GM23248 (cell line): ENCODE measurements around the gene TMEM164. TPM values are rescaled to one million over a fixed set of nuclear protein-coding genes. Genes with fewer than 3 reads are reported as not detected.
A peak's percentile ranks its signal among the peaks of the same experiment; 100 is the strongest.

ENCODE experiments used
- DNase-seq: peaks from one replicate; pipeline ENCODE4 v3.0.0-alpha.2; 2015
- H2AFZ ChIP-seq: fragments of 200-600 bp; sonication (generic); 2 replicates; pipeline ENCODE4 v1.6.1; 2016; ENCODE audit warnings: antibody characterized with exemption
- H3F3A ChIP-seq: fragments of 200-600 bp; sonication (generic); 2 replicates; pipeline ENCODE4 v1.6.1; 2016; ENCODE audit warnings: mild to moderate bottlenecking, antibody characterized with exemption, mixed run types; ENCODE audit not compliant: insufficient read depth
- H3K27ac ChIP-seq: fragments of 200-600 bp; sonication (generic); 2 replicates; pipeline ENCODE4 v1.5.1; 2016; ENCODE audit warnings: mild to moderate bottlenecking
- H3K27me3 ChIP-seq: fragments of 200-600 bp; sonication (generic); replicated peaks from 2 replicates; pipeline ENCODE4 v1.6.1; 2016; ENCODE audit warnings: mild to moderate bottlenecking; ENCODE audit not compliant: insufficient read depth
- H3K36me3 ChIP-seq: fragments of 200-600 bp; sonication (generic); 2 replicates; pipeline ENCODE4 v1.6.1; 2016; ENCODE audit warnings: low read depth, mild to moderate bottlenecking
- H3K4me1 ChIP-seq: fragments of 200-600 bp; sonication (generic); 2 replicates; pipeline ENCODE4 v1.6.1; 2016; ENCODE audit warnings: mild to moderate bottlenecking; ENCODE audit not compliant: insufficient read depth
- H3K4me2 ChIP-seq: fragments of 200-600 bp; sonication (generic); one replicate; pipeline ENCODE4 v1.6.1; 2016; ENCODE audit warnings: mild to moderate bottlenecking; ENCODE audit not compliant: unreplicated experiment
- H3K4me3 ChIP-seq: fragments of 200-600 bp; sonication (generic); 2 replicates; pipeline ENCODE4 v1.5.1; 2016; ENCODE audit warnings: mild to moderate bottlenecking
- H3K79me2 ChIP-seq: fragments of 200-600 bp; sonication (generic); 2 replicates; pipeline ENCODE4 v1.6.1; 2016; ENCODE audit warnings: mild to moderate bottlenecking; ENCODE audit not compliant: insufficient read depth
- H3K9ac ChIP-seq: fragments of 200-600 bp; sonication (generic); 2 replicates; pipeline ENCODE4 v1.6.1; 2016; ENCODE audit warnings: mild to moderate bottlenecking
- H3K9me2 ChIP-seq: fragments of 200-600 bp; sonication (generic); 2 replicates; pipeline ENCODE4 v1.6.1; 2016; ENCODE audit warnings: mixed run types, mild to moderate bottlenecking, moderate library complexity; ENCODE audit not compliant: insufficient read depth
- H3K9me3 ChIP-seq: fragments of 200-600 bp; sonication (generic); one replicate; pipeline ENCODE4 v1.6.1; 2017; ENCODE audit warnings: low read depth
- H4K20me1 ChIP-seq: fragments of 200-600 bp; sonication (generic); 2 replicates; pipeline ENCODE4 v1.6.0; 2016; ENCODE audit not compliant: insufficient read depth
- EZH2 ChIP-seq: fragments of 200-600 bp; sonication (generic); IDR thresholded peaks from 2 replicates; pipeline ENCODE4 v1.6.1; 2018; ENCODE audit warnings: antibody characterized with exemption, mild to moderate bottlenecking; ENCODE audit not compliant: insufficient read depth, poor library complexity, severe bottlenecking
- EZH2phosphoT487 ChIP-seq: fragments of 200-600 bp; sonication (generic); IDR thresholded peaks from 2 replicates; pipeline ENCODE4 v1.6.1; 2018; ENCODE audit warnings: antibody characterized with exemption, moderate library complexity, mild to moderate bottlenecking, low read depth; ENCODE audit not compliant: insufficient read depth
- WGBS, 2 experiments: methylation state at CpG; one replicate each; pipeline ENCODE4 v1.1.6; 2015 to 2017; ENCODE audit warnings: low lambda C conversion rate in 2 of 2, low coverage in 1 of 2; ENCODE audit errors: missing lambda C conversion rate in 2 of 2; 5-methylcytosine and 5-hydroxymethylcytosine counted together
- in situ Hi-C: fragments of 300-500 bp; cut with MboI; formaldehyde crosslinking; loops from 2 replicates; pipeline ENCODE4 v1.15.0; 2020
- polyA plus RNA-seq: library from polyadenylated mRNA; unstranded; fragments of >200 nt; fragmentation: Nextera tagmentation; extraction: Ambion mirVana; gene quantifications from 2 replicates; pipeline ENCODE4 v1.2.1, GENCODE V29; 2016
- total RNA-seq: library from RNA; depleted of rRNA; stranded (reverse); fragments of >200 nt; shearing (Covaris generic); gene quantifications from 2 replicates; pipeline ENCODE4 v1.2.3, GENCODE V29; 2014

The TMEM164 gene
- total and polyA plus RNA-seq, 2 experiments from 2014 or later: 1.4 to 9.1 TPM

DNA sequence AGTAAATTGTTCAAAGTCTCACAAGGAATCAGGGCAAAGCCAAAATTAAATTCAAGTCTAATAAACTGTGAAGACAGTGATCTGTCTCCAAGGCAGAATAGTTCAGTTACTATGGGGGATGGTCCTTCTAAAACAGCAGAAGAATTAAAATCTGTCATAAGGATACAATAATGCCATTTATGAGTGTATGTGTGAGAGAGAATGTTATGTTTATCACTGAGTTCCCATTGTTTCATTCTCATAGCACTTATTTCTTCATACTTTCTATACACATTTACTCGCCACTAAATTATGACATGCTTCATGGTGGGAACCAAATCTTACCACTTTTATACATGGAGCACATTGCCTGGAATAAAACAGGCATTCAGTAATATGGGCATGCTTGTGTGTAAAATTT lies 212.5 kb downstream of the TMEM164 start:
- H3K4me1 ChIP-seq: peaks cover 38% of the 10 kb centered on the region
- H3F3A ChIP-seq: peaks cover 31% of the 10 kb centered on the region
- peaks cover 3% of the 10 kb centered on the region; the same call in 1 of the 2 replicates for H3K9me2 ChIP-seq
- H3K36me3 ChIP-seq: no peaks in the 10 kb centered on the region; the same call in 1 of the 2 replicates
- H3K9me3 ChIP-seq: no peaks in the 10 kb centered on the region
- no peak overlapping the region for H2AFZ ChIP-seq
- H3K4me2 ChIP-seq: no peak overlapping the region
- no peak for DNase-seq
- no peak for TF ChIP-seq EZH2
- TF ChIP-seq EZH2phosphoT487: no peak
- 100% methylated on average over 1 of the region's 1 CpG for WGBS, 2 experiments
- H3K4me3 ChIP-seq: no peak overlapping the region
- peaks cover 75% of the 10 kb centered on the region for H3K79me2 ChIP-seq
- no peak overlapping the region for H3K9ac ChIP-seq
- H3K27me3 ChIP-seq: no peaks in the 10 kb centered on the region
- no peaks in the 10 kb centered on the region for H4K20me1 ChIP-seq
- H3K27ac ChIP-seq: no peak overlapping the region
- in situ Hi-C loops: no loop called here

DNA sequence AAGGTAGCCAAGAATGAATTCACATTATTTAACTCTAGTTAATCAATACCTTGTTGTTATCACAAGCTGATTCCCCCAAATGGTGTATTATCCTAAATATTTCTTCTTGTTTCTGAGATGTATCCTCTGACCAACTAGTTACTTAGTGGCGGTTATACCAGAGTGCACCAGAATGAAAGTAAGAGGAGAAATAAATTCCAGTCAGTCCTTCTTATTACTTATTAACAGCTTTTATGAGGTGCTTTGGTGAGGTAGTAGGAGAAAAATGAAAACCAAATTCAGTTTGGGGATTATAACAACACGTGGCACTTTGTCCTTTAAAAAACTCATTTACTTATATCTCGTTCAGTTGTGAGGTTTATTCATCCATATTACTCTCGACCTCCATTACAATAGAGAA lies 213.1 kb downstream of the TMEM164 start:
- in situ Hi-C loops: no loop called here
- H3K36me3 ChIP-seq: no peaks in the 10 kb centered on the region; the same call in 1 of the 2 replicates

DNA sequence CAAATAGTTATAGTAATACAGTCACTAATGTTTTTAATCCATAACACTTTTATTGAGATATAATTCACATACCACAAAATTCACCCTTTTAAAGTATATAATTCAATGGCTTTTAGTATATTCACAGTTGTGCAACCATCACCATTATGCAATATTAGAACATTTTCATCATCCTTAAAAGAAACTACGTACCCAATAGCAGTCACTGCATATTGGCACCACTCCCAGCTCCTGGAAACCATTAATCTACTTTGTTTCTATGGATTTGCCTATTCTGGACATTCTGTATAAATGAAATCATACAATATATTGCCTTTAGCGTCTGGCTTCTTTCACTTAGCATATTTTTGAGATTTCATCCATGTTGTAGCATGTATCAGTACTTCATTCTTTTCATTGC lies 215.7 kb downstream of the TMEM164 start:
- Histone ChIP-seq H4K20me1 (no peaks in the 10 kb centered on the region), H3K4me1 (peaks cover 32% of the 10 kb centered on the region), H2AFZ (no peak overlapping the region), H3K9ac (no peak overlapping the region), H3K79me2 (peaks cover 69% of the 10 kb centered on the region), H3K27ac (peak overlapping the region; percentile 69), H3K4me3 (no peak overlapping the region), H3K4me2 (peak overlapping the region; percentile 64), H3K9me2 (no peaks in the 10 kb centered on the region), H3K27me3 (no peaks in the 10 kb centered on the region), H3K9me3 (no peaks in the 10 kb centered on the region), H3F3A (peaks cover 27% of the 10 kb centered on the region), H3K36me3 (no peaks in the 10 kb centered on the region; the same call in 1 of the 2 replicates)
- in situ Hi-C loops: no loop called here
- peak; percentile 40 for DNase-seq
- WGBS, 2 experiments: 10 to 22% methylated on average over 2 of the region's 2 CpGs
- TF ChIP-seq EZH2 (no peak), EZH2phosphoT487 (no peak)

More for the DNA sequence above, 213.1 kb downstream of the TMEM164 start:
- no peak overlapping the region for H3K4me2 ChIP-seq
- 100% methylated on average over 4 of the region's 4 CpGs for WGBS, 2 experiments
- no peak overlapping the region for H3K4me3 ChIP-seq
- peaks cover 29% of the 10 kb centered on the region for H3F3A ChIP-seq
- H2AFZ ChIP-seq: no peak overlapping the region
- no peak overlapping the region for H3K27ac ChIP-seq
- peaks cover 3% of the 10 kb centered on the region; the same call in 1 of the 2 replicates for H3K9me2 ChIP-seq
- peaks cover 78% of the 10 kb centered on the region for H3K79me2 ChIP-seq
- no peak for DNase-seq
- no peaks in the 10 kb centered on the region for H3K27me3 ChIP-seq
- peaks cover 35% of the 10 kb centered on the region for H3K4me1 ChIP-seq
- H4K20me1 ChIP-seq: no peaks in the 10 kb centered on the region
- TF ChIP-seq EZH2phosphoT487: no peak
- no peak for TF ChIP-seq EZH2
- H3K9me3 ChIP-seq: no peaks in the 10 kb centered on the region
- no peak overlapping the region for H3K9ac ChIP-seq

DNA sequence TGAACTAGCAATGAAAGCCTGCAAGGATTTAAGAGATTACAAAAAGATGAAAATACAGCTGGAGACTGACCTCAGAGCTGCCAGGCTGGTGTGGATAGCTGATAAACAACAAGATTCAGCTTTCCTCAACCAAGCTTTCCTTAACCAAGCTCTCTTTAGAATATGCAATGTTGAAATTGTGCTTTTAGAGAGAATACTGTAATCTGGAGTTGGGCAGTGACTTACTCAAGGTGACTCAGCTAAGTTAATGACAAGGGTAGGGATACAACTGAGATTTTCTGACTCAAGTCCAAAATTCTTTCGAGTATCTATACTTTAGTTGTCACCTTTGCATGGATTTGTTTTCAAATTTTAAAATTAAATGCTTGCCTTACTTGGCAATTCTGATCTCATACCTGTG lies 217.0 kb downstream of the TMEM164 start:
- in situ Hi-C loops: no loop called here
- Histone ChIP-seq H3K27me3 (no peaks in the 10 kb centered on the region), H3K9me2 (no peaks in the 10 kb centered on the region), H3K4me3 (0 out of 2 replicates have a peak overlapping the region, but pooled peaks have one; percentile 11), H3K4me2 (peak overlapping the region; percentile 64), H3K9ac (peak overlapping the region; percentile 34), H3K9me3 (no peaks in the 10 kb centered on the region), H4K20me1 (no peaks in the 10 kb centered on the region), H3K79me2 (peaks cover 71% of the 10 kb centered on the region), H2AFZ (no peak overlapping the region), H3K4me1 (peaks cover 32% of the 10 kb centered on the region), H3F3A (peaks cover 27% of the 10 kb centered on the region), H3K36me3 (no peaks in the 10 kb centered on the region; the same call in 1 of the 2 replicates), H3K27ac (peak overlapping the region; percentile 69)
- 0% methylated on average over 1 of the region's 1 CpG for WGBS, 2 experiments
- DNase-seq: peak; percentile 73
- TF ChIP-seq EZH2phosphoT487: no peak
- no peak for TF ChIP-seq EZH2
